ENCODE measurements around the gene TBX10. TPM values are rescaled to one million over a fixed set of nuclear protein-coding genes. Genes with fewer than 3 reads are reported as not detected.
"Not testable (repeated sequence)": the region's sequence is repeated elsewhere in the genome, so short reads cannot be mapped to it uniquely, and the experiment has no call there.

TBX10 gene
- total and polyA plus RNA-seq, 2 donors: 0.05 to 0.09 TPM

DNA sequence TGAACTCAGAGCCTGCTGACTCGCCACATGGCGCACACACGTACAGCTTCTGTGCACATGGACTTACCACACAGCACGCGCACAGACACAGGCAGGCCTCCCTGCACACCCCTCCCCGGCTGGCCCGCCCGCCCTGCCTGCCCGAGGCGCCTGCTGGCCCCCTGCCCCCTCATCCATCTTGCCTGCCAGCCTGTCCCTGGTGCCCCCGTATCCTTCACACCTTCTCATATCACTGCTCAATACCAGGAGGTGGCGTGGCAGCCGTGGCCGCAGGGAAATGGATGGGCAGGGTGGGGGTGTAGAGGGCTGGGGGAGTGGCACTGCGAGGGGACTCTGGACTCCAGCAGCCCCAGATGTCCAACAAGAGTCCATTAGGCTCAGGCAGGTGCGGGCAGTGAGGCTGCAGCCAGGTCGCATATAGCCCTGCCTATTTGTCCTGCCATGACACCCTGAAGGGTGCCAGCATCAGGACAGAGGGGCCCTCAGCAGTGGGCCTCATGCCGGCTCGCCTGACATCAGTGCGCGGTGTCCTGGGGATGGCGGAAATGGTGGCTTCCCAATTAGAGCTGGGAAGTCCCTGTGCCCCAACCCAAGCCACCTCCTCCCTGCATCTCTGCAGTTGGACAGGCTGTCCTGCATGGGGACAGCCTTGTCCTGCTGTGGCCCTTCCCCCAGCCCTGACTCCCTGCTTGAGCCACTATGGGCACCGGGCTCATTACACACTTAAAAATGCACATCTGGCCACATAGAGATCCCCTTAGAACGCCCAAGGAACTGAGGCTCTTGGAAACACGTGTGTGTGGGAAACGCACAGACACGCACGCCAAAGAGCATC, 2.0 kb upstream of the TBX10 start:
- no peaks in the 10 kb centered on the region for H3K36me3 ChIP-seq (ENCODE audit: control insufficient read depth in 2 of 2, insufficient read depth in 2 of 2, low read length in 1 of 2)
- H3K4me1 ChIP-seq (ENCODE audit: control insufficient read depth in 2 of 2, insufficient read depth in 2 of 2, low read length in 2 of 2): peaks cover 4 to 22% of the 10 kb centered on the region in 2 donors
- peaks cover 0 to 10% of the 10 kb centered on the region in 2 donors for H3K27me3 ChIP-seq (ENCODE audit: control insufficient read depth in 2 of 2, insufficient read depth in 1 of 2, low read length in 1 of 2)
- WGBS: 95% methylated on average over 28 of the region's 28 CpGs
- H3K4me3 ChIP-seq (ENCODE audit: low read length in 2 of 2): no peak overlapping the region
- H3K27ac ChIP-seq (ENCODE audit: low read depth in 1 of 2, low read length in 1 of 2): no peak overlapping the region
- peaks cover 0 to 15% of the 10 kb centered on the region in 2 donors for H3K9me3 ChIP-seq (ENCODE audit: control insufficient read depth in 2 of 2, insufficient read depth in 1 of 2, low read length in 1 of 2)
- DNase-seq (ENCODE audit: low read depth in 6 of 9, low spot score in 9 of 9): no peak

DNA sequence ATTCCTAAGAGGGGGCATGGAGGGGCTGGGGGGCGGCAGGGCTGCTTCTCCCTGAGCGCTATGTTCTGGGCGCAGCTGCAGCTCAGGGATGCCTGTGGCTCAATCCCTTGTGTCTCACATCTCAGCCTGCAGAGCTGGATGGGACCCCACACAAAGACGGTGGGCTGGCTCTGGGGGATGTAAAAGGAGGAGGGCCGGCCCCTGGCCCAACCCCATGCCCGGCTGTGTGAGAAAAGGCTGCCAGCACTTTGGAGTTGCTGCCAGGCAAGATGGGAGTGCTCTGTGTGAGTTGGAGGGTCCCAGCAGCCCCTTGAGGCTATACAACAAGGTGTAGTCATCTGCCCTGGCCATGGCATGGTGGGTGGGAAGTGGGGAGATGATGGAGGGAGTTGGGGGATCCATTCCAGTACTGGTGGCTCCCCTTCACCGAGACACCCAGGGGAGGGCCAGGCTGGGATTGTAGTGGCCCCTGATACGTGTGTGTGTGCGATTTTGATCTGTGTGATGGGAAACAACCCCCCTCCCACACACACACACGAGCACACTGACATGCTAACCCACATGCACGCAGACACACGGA, 1.3 kb upstream of the TBX10 start:
- no peak for DNase-seq (ENCODE audit: low read depth in 6 of 9, low spot score in 9 of 9)
- peaks cover 0 to 15% of the 10 kb centered on the region in 2 donors for H3K4me1 ChIP-seq (ENCODE audit: control insufficient read depth in 2 of 2, insufficient read depth in 2 of 2, low read length in 2 of 2)
- H3K4me3 ChIP-seq (ENCODE audit: low read length in 2 of 2): no peak overlapping the region
- H3K9me3 ChIP-seq (ENCODE audit: control insufficient read depth in 2 of 2, insufficient read depth in 1 of 2, low read length in 1 of 2): peaks cover 0 to 15% of the 10 kb centered on the region in 2 donors
- H3K27ac ChIP-seq (ENCODE audit: low read depth in 1 of 2, low read length in 1 of 2): no peak overlapping the region
- H3K36me3 ChIP-seq (ENCODE audit: control insufficient read depth in 2 of 2, insufficient read depth in 2 of 2, low read length in 1 of 2): no peaks in the 10 kb centered on the region
- H3K27me3 ChIP-seq (ENCODE audit: control insufficient read depth in 2 of 2, insufficient read depth in 1 of 2, low read length in 1 of 2): peaks cover 0 to 8% of the 10 kb centered on the region in 2 donors
- 96% methylated on average over 12 of the region's 12 CpGs for WGBS

DNA sequence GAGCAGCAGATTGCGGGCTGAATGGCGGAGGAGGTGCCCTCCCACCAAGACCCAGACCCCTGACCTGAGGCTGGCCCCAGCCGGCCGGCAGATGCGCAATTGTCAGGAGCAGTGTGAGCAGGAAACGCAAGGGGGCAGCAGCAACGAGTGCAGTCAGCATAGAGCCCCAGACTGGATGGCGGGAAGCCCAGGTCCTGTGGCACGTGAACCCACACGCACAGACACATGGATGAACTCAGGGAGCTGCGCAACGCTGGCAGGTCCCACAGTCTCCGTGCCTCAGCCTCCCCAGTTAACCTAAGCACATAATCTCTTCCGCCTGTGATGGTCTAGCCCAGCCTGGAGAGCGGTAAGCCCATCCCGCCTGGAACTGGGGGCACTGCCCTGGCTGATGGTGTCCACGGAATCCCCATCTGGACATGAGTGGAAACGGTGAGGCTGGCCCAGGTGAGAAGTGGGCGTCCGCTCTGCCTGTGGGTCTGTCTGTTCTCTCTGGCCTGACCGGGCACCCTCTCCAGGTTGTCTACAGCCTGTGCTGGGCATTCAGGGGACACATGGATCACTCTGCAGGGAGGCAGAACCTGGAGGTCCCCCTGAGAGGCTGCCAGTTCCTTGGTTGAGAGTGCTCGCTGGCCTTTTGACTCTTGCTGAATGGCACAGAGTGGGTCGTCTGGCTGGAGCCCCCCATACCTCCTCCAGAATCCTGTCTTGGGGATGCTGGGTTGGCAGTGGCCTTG, 626 bp upstream of the TBX10 start:
- 77% methylated on average over 23 of the region's 23 CpGs for WGBS
- Histone ChIP-seq H3K9me3 (ENCODE audit: control insufficient read depth in 2 of 2, insufficient read depth in 1 of 2, low read length in 1 of 2) (peaks cover 0 to 15% of the 10 kb centered on the region in 2 donors), H3K36me3 (ENCODE audit: control insufficient read depth in 2 of 2, insufficient read depth in 2 of 2, low read length in 1 of 2) (no peaks in the 10 kb centered on the region), H3K4me3 (ENCODE audit: low read length in 2 of 2) (no peak overlapping the region), H3K4me1 (ENCODE audit: control insufficient read depth in 2 of 2, insufficient read depth in 2 of 2, low read length in 2 of 2) (peaks cover 0 to 9% of the 10 kb centered on the region in 2 donors), H3K27ac (ENCODE audit: low read depth in 1 of 2, low read length in 1 of 2) (no peak overlapping the region), H3K27me3 (ENCODE audit: control insufficient read depth in 2 of 2, insufficient read depth in 1 of 2, low read length in 1 of 2) (peaks cover 0 to 8% of the 10 kb centered on the region in 2 donors)
- DNase-seq (ENCODE audit: low read depth in 6 of 9, low spot score in 9 of 9): peak in 2 of 9 donors; percentile 60

DNA sequence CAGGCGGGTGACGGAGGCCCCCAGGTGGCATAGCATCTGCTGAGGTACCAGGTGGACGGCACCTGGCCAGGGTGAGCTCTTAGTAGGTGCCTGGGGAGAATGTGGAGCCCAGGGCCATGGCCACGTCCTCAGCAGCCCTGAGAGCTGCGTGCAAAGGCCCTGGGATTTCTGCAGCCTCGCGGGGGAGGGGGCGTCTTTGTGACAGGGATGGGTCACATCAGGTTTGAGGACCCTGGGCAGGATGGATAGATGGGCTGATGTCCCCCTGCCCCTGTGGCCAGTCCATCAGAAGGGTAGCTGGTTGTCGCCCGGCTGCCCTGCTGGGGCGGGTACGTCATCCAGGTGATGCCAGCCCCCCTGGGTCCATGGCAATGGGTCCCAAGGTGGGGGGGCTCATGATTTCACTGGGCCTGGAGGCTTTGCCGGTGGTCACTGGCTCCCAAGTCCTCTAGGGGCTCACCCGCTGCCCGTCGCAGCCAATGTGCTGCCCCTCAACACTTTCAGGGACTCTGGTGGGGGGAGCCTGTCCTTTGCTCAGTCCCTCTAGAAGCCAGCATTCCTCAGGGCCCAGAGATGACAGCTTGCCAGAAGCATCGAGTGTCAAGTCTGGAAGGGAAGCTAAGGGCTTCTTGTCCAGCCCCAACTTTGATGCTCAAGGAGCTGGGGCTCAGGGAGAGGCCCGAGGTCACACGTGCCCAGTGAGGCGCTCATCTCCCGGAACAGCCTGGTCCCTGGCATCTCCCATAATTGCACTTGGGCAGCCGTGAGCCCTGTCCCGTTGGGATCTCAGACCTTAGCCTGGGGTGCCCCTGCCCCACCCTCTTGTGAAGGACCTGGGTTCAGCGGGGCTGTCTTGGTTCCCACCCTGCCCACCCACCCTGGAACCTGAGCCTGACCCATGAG, 777 bp downstream of the TBX10 start:
- Histone ChIP-seq H3K4me3 (ENCODE audit: low read length in 2 of 2) (no peak overlapping the region), H3K36me3 (ENCODE audit: control insufficient read depth in 2 of 2, insufficient read depth in 2 of 2, low read length in 1 of 2) (no peaks in the 10 kb centered on the region), H3K27ac (ENCODE audit: low read depth in 1 of 2, low read length in 1 of 2) (no peak overlapping the region), H3K4me1 (ENCODE audit: control insufficient read depth in 2 of 2, insufficient read depth in 2 of 2, low read length in 2 of 2) (peaks cover 0 to 2% of the 10 kb centered on the region in 2 donors), H3K27me3 (ENCODE audit: control insufficient read depth in 2 of 2, insufficient read depth in 1 of 2, low read length in 1 of 2) (peaks cover 0 to 8% of the 10 kb centered on the region in 2 donors), H3K9me3 (ENCODE audit: control insufficient read depth in 2 of 2, insufficient read depth in 1 of 2, low read length in 1 of 2) (peaks cover 0 to 3% of the 10 kb centered on the region in 2 donors)
- no peak for DNase-seq (ENCODE audit: low read depth in 6 of 9, low spot score in 9 of 9)
- WGBS: 98% methylated on average over 24 of the region's 24 CpGs

DNA sequence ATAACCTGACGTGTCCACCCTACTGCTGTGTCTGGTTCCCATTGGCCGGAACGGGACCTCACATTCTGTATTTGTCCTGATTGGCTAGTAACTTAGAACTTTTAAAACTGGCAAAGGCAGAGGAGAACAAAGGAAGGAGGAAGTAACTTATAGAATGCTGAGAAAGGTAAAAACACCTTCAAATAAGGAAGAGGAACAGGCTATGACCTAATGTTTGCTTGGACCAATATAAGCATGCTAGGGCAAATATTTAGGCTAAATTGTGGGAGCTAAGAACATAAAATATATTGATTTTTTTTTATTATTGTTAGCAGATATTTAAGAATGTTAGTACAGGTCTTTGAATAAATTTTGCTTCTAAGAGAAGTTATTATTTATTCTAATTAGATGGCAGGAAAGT, 2.1 kb downstream of the TBX10 start:
- H3K4me3 ChIP-seq (ENCODE audit: low read length in 2 of 2); H3K27me3 ChIP-seq (ENCODE audit: control insufficient read depth in 2 of 2, insufficient read depth in 1 of 2, low read length in 1 of 2); DNase-seq (ENCODE audit: low read depth in 6 of 9, low spot score in 9 of 9); H3K36me3 ChIP-seq (ENCODE audit: control insufficient read depth in 2 of 2, insufficient read depth in 2 of 2, low read length in 1 of 2); H3K9me3 ChIP-seq (ENCODE audit: control insufficient read depth in 2 of 2, insufficient read depth in 1 of 2, low read length in 1 of 2); H3K4me1 ChIP-seq (ENCODE audit: control insufficient read depth in 2 of 2, insufficient read depth in 2 of 2, low read length in 2 of 2); H3K27ac ChIP-seq (ENCODE audit: low read depth in 1 of 2, low read length in 1 of 2): not testable (repeated sequence)
- WGBS: 99% methylated on average over 3 of the region's 3 CpGs

DNA sequence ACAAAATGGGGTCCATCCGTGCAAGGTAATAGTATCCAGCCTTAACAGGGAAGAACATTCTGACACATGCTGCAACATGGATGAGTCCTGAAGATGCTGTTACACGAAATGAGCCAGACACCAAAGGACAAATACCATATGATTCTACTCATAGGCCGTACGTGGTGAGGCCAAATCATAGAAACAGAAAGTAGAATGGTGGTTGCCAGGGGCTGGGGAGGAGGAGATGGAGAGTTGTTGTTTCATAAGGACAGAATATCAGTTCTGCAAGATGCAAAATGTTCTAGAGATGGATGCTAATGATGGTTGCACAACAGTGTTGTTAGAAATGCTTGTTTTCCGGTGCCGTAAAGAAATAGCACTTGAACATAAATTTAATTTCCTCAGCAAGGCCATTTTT, 2.6 kb downstream of the TBX10 start:
- Histone ChIP-seq H3K27ac (ENCODE audit: low read depth in 1 of 2, low read length in 1 of 2) (no peak overlapping the region), H3K9me3 (ENCODE audit: control insufficient read depth in 2 of 2, insufficient read depth in 1 of 2, low read length in 1 of 2) (no peaks in the 10 kb centered on the region), H3K36me3 (ENCODE audit: control insufficient read depth in 2 of 2, insufficient read depth in 2 of 2, low read length in 1 of 2) (no peaks in the 10 kb centered on the region), H3K4me3 (ENCODE audit: low read length in 2 of 2) (no peak overlapping the region), H3K4me1 (ENCODE audit: control insufficient read depth in 2 of 2, insufficient read depth in 2 of 2, low read length in 2 of 2) (peaks cover 0 to 2% of the 10 kb centered on the region in 2 donors), H3K27me3 (ENCODE audit: control insufficient read depth in 2 of 2, insufficient read depth in 1 of 2, low read length in 1 of 2) (peaks cover 0 to 8% of the 10 kb centered on the region in 2 donors)
- 89% methylated on average over 6 of the region's 6 CpGs for WGBS
- DNase-seq (ENCODE audit: low read depth in 6 of 9, low spot score in 9 of 9): no peak

DNA sequence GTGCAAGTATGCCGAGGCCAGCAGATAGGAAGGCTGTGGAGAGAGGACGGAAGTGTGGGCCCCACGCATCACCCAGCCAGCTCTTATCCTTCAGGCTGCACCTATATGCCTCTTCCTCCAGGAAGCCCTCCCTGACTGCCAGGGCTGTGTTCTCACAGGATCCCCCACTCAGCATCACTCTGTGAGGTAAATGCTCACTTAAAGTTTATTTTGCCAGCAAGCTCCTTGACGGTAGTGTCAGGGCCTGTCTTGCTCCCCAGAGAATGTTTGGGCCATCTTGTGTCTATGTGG, 4.4 kb downstream of the TBX10 start:
- DNase-seq (ENCODE audit: low read depth in 6 of 9, low spot score in 9 of 9): no peak
- WGBS: 97% methylated on average over 4 of the region's 4 CpGs
- no peaks in the 10 kb centered on the region for H3K36me3 ChIP-seq (ENCODE audit: control insufficient read depth in 2 of 2, insufficient read depth in 2 of 2, low read length in 1 of 2)

DNA sequence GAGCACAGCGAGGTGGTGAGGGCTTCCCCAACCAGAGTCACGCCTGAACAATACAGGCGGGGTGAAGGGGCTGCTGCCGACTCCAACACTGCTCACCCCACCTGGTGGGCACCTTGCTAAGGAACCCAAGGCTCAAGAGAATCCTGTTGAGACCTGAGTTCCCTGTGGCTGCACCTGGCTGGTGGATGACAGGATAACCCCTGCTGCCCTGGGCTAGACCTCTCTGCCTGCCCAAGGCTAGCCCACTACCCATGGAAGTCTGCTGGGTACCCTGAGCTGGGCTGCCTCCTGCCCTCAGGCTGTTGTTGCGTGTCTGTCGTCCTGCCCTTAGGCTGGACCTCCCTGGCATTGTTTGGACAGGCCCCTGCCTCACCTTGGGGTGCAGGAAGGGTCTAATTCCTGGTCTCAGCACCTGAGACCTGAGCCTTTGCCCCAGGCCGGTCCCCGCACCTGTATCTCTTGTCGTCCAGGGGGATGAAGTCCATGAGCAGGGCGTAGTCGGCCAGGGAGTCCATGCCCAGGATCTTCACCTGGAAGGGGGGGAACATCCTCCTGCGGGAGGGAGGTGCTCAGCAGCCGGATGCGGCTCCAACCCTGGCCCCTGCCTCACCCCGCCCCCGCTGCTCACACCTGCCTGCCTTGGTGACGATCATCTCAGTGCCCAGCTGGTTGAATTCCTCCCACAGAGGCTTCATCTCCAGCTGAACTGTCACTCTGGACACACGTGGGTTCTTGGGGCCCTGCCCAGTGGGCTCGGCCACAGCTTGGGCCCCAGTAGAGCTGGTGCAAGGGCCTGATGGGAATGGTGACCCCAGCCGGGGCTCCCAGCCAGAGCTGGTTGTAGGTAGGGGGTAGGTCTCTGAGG, 5.0 kb downstream of the TBX10 start:
- H3K9me3 ChIP-seq (ENCODE audit: control insufficient read depth in 2 of 2, insufficient read depth in 1 of 2, low read length in 1 of 2): peaks cover 0 to 4% of the 10 kb centered on the region in 2 donors
- WGBS: 94% methylated on average over 20 of the region's 20 CpGs
- no peak for DNase-seq (ENCODE audit: low read depth in 6 of 9, low spot score in 9 of 9)
- no peak overlapping the region for H3K4me3 ChIP-seq (ENCODE audit: low read length in 2 of 2)
- peaks cover 7 to 10% of the 10 kb centered on the region in 2 donors for H3K4me1 ChIP-seq (ENCODE audit: control insufficient read depth in 2 of 2, insufficient read depth in 2 of 2, low read length in 2 of 2)
- H3K27me3 ChIP-seq (ENCODE audit: control insufficient read depth in 2 of 2, insufficient read depth in 1 of 2, low read length in 1 of 2): peaks cover 0 to 2% of the 10 kb centered on the region in 2 donors
- H3K36me3 ChIP-seq (ENCODE audit: control insufficient read depth in 2 of 2, insufficient read depth in 2 of 2, low read length in 1 of 2): no peaks in the 10 kb centered on the region
- H3K27ac ChIP-seq (ENCODE audit: low read depth in 1 of 2, low read length in 1 of 2): no peak overlapping the region

More for the DNA sequence above, 4.4 kb downstream of the TBX10 start:
- no peak overlapping the region for H3K4me3 ChIP-seq (ENCODE audit: low read length in 2 of 2)
- peaks cover 7 to 11% of the 10 kb centered on the region in 2 donors for H3K4me1 ChIP-seq (ENCODE audit: control insufficient read depth in 2 of 2, insufficient read depth in 2 of 2, low read length in 2 of 2)
- H3K27ac ChIP-seq (ENCODE audit: low read depth in 1 of 2, low read length in 1 of 2): no peak overlapping the region
- peaks cover 0 to 4% of the 10 kb centered on the region in 2 donors for H3K9me3 ChIP-seq (ENCODE audit: control insufficient read depth in 2 of 2, insufficient read depth in 1 of 2, low read length in 1 of 2)
- peaks cover 0 to 5% of the 10 kb centered on the region in 2 donors for H3K27me3 ChIP-seq (ENCODE audit: control insufficient read depth in 2 of 2, insufficient read depth in 1 of 2, low read length in 1 of 2)
